ENCODE measurements around the gene CCDC78. TPM values are rescaled to one million over a fixed set of nuclear protein-coding genes. Genes with fewer than 3 reads are reported as not detected.

The CCDC78 gene
- total and polyA plus RNA-seq, 2 of the 4 experiments (the other 2 are of a cell fraction) = 0.54 to 4.6 TPM

DNA sequence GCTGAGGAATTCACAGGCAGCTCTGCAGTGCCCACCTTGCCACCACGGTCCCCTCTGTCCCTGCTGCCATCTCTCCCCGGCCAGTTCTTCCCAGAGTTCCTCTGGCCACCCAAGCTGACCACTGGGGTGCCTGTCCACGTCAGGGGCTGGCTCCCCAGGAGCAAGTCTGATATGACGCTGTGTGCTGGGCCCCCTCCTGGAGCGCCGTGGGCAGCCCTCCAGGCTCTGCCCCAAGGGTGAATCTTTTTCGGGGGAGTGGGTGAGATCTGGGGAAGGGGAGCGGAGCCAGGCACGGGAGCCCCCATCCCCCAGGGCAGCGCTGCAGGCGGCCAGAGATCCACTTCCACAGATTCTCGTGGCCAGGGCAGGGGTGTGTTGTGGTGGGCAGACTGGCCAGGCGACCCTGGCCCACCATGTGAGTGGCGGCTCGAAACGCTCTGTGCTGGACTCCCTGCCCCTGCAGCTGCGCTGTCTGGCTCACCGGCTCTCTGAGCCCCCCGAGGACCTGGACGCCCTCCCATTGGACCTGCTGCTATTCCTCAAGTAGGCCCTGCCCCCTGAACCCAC, 38.0 kb upstream of the CCDC78 start:
- no peak for ATAC-seq (ENCODE audit: low read depth)
- Histone ChIP-seq H4K91ac (ENCODE audit: insufficient read depth, low read depth, low read length) (no peak overlapping the region), H4K5ac (ENCODE audit: low read depth, low read length) (no peak overlapping the region), H3K79me1 (ENCODE audit: low read depth in 1 of 2, low read length in 2 of 2) (no peaks in the 10 kb centered on the region), H2BK15ac (ENCODE audit: low read depth, low read length) (no peak overlapping the region), H2BK20ac (ENCODE audit: low read depth, low read length) (no peak overlapping the region), H3K4me2 (ENCODE audit: low read depth, low read length) (no peak overlapping the region), H3K4ac (ENCODE audit: low read depth, low read length) (no peak overlapping the region), H3K4me1 (ENCODE audit: control insufficient read depth, insufficient read depth, low read length) (no peaks in the 10 kb centered on the region), H3K36me3 (ENCODE audit: control insufficient read depth, insufficient read depth, low read length) (no peaks in the 10 kb centered on the region), H3K18ac (ENCODE audit: low read depth, low read length) (no peak overlapping the region), H2AFZ (replicated peaks; ENCODE audit: low read length, poor library complexity) (no peak overlapping the region), H4K8ac (ENCODE audit: low read depth in 2 of 2, low read length in 2 of 2) (no peak overlapping the region), H2BK5ac (ENCODE audit: low read depth, low read length, poor library complexity, severe bottlenecking) (no peak overlapping the region), H3K27me3 (ENCODE audit: control insufficient read depth, insufficient read depth, low read length) (peaks cover 4% of the 10 kb centered on the region; the same call in 1 of the 2 replicates), H3K56ac (ENCODE audit: extremely low read depth, insufficient read depth, low read length) (no peak overlapping the region), H2BK120ac (ENCODE audit: low read depth, low read length) (no peak overlapping the region), H3K4me3 (ENCODE audit: insufficient read depth, low read depth, low read length) (no peak overlapping the region), H2AK5ac (ENCODE audit: low read depth, low read length) (no peak overlapping the region), H3K9me1 (ENCODE audit: insufficient read depth, low read length) (no peaks in the 10 kb centered on the region), H3K9ac (ENCODE audit: low read depth, low read length) (no peak overlapping the region), H3K14ac (replicated peaks; ENCODE audit: low read depth, low read length) (no peak overlapping the region), H2AK9ac (replicated peaks; ENCODE audit: low read depth, low read length, poor library complexity) (no peak overlapping the region), H3K23ac (ENCODE audit: low read depth, low read length) (no peak overlapping the region), H3K9me3 (ENCODE audit: control insufficient read depth, insufficient read depth, low read length) (no peaks in the 10 kb centered on the region), H4K20me1 (ENCODE audit: insufficient read depth, low read length) (no peaks in the 10 kb centered on the region), H3K27ac (ENCODE audit: insufficient read depth, low read length) (no peak overlapping the region)
- intact Hi-C loops (cut with micrococcal nuclease) = no loop called here
- DNase-seq = no peak
- BruUV-seq (replicated peaks) = no TSS peak
- dilution Hi-C loops (cut with HindIII; ENCODE audit: low sequenced_read_pairs, unreplicated experiment) = no loop called here
- POLR2A ChIA-PET (ENCODE audit: unreplicated experiment) = no interaction called here
- in situ Hi-C loops (cut with MboI; ENCODE audit: low sequenced_read_pairs) = no loop called here
- CTCF ChIA-PET = no interaction called here
- TF ChIP-seq RCOR1 (IDR thresholded peaks at IDR 0.05; ENCODE audit: insufficient replicate concordance, low read length) (no peak), RFX5 (IDR thresholded peaks at IDR 0.05; ENCODE audit: low read depth, low read length) (no peak), FOS (IDR thresholded peaks at IDR 0.05; ENCODE audit: low read depth, low read length) (no peak), MXI1 (IDR thresholded peaks at IDR 0.05; ENCODE audit: borderline replicate concordance, low read depth, low read length) (no peak), MAFK (IDR thresholded peaks at IDR 0.05; ENCODE audit: low read depth, low read length) (no peak), RAD21 (IDR thresholded peaks at IDR 0.05; ENCODE audit: low read length) (no peak), MAZ (IDR thresholded peaks at IDR 0.05; ENCODE audit: borderline replicate concordance, low read depth, low read length) (no peak), SMC3 (IDR thresholded peaks at IDR 0.05; ENCODE audit: low read depth, low read length) (no peak)
- TF ChIP-seq, protein P1, sequence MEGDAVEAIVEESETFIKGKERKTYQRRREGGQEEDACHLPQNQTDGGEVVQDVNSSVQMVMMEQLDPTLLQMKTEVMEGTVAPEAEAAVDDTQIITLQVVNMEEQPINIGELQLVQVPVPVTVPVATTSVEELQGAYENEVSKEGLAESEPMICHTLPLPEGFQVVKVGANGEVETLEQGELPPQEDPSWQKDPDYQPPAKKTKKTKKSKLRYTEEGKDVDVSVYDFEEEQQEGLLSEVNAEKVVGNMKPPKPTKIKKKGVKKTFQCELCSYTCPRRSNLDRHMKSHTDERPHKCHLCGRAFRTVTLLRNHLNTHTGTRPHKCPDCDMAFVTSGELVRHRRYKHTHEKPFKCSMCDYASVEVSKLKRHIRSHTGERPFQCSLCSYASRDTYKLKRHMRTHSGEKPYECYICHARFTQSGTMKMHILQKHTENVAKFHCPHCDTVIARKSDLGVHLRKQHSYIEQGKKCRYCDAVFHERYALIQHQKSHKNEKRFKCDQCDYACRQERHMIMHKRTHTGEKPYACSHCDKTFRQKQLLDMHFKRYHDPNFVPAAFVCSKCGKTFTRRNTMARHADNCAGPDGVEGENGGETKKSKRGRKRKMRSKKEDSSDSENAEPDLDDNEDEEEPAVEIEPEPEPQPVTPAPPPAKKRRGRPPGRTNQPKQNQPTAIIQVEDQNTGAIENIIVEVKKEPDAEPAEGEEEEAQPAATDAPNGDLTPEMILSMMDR (conservative IDR thresholded peaks at IDR 0.05; ENCODE audit: low read depth, low read length) = no peak
- WGBS, 2 experiments (ENCODE audit: extremely low coverage in 2 of 2, insufficient read length in 1 of 2) = 70% methylated on average over 4 of the region's 20 CpGs; no CpG with 5 or more reads in 1 of the 2 experiments

All from IMR-90 (cell line).